ENCODE measurements around the gene LYG1. TPM values are rescaled to one million over a fixed set of nuclear protein-coding genes. Genes with fewer than 3 reads are reported as not detected.
A peak's percentile ranks its signal among the peaks of the same experiment; 100 is the strongest.
"Not testable (repeated sequence)": the region's sequence is repeated elsewhere in the genome, so short reads cannot be mapped to it uniquely, and the experiment has no call there.

LYG1 gene
- total RNA-seq, 1 donor: 0.43 TPM

DNA sequence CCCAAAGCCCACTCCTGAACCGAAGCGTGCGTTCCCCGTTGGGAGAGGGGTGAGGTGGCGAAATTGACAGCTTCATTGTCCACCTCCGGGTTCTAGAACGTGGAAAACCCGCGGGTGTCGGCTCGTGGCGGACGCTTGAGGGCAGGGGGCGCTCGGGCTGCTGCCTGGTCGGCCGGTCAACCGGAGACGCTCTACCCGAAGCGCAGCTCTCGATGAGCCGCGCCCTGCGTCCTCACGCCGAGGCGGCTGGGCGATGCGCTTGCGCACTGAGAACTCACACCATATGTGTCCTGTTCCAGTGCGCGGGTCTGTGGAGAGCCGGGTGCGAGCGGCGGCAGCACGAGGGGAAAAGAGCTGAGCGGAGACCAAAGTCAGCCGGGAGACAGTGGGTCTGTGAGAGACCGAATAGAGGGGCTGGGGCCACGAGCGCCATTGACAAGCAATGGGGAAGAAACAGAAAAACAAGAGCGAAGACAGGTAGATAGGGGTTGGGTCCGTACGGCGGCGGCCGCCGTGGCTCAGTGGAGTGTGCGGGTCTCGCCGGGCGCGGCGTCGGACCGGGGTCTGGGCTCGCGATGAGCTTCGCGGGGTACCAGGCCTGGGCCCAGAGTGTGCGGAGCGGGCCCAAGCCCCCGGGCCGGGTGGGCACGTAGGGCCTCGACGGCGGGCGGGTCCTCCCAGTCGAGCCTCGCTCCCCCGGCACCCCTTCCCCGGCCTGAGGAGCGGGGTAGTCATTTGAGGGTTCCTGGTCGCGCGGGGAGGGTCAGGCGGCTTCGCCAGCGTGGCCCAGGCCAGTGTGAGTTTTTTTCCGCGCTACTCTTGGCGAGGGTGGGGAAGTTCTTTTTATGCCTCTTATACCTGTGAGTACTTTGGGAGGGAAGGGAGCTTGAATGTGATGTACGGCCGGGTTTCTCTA, 36.4 kb upstream of the LYG1 start, which contains the start of gene EIF5B:
Gene EIF5B, plus strand, starts transcription at position 277 of the 916 bp plus-strand sequence. Its CDS starts 166 bp downstream, at position 443.
- peak; percentile 63 for TF ChIP-seq CTCF (IDR thresholded peaks at IDR 0.05; ENCODE audit: insufficient read depth, low read depth, low read length)
- peak; percentile 96 for DNase-seq (ENCODE audit: low read depth)
- H3K4me3 ChIP-seq (ENCODE audit: low read depth, low read length): peak within 1 kb of the TSS; percentile 90

DNA sequence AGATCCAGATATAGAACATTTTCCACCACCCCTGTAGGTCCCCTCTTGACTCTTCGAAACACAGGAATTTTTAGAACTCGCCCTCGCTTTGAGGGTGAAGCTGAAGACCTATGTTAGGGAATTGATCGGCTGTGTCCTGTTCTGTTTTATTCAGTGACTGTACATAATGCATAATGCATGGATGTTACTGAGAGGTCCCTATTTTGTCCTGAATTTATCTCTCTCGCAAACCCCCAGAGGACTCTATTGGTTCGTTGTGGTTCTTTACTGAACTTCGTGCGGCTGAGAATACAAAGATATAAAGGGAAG, 35.8 kb upstream of the LYG1 start:
- no peak for TF ChIP-seq CTCF (IDR thresholded peaks at IDR 0.05; ENCODE audit: insufficient read depth, low read depth, low read length)
- peak overlapping the region; percentile 90 for H3K4me3 ChIP-seq (ENCODE audit: low read depth, low read length)
- no peak for DNase-seq (ENCODE audit: low read depth)

GRCh38 chr2:99335911-99336803, 35.2 kb upstream of the LYG1 start, which contains the start of gene TXNDC9:
TSS of gene TXNDC9 (minus strand) at chr2:99336333. CDS start at chr2:99333210, 3,123 bp downstream.
- peak; percentile 100 for DNase-seq (ENCODE audit: low read depth)
- TF ChIP-seq CTCF (IDR thresholded peaks at IDR 0.05; ENCODE audit: insufficient read depth, low read depth, low read length): no peak
- peak within 1 kb of the TSS; percentile 90 for H3K4me3 ChIP-seq (ENCODE audit: low read depth, low read length)

DNA sequence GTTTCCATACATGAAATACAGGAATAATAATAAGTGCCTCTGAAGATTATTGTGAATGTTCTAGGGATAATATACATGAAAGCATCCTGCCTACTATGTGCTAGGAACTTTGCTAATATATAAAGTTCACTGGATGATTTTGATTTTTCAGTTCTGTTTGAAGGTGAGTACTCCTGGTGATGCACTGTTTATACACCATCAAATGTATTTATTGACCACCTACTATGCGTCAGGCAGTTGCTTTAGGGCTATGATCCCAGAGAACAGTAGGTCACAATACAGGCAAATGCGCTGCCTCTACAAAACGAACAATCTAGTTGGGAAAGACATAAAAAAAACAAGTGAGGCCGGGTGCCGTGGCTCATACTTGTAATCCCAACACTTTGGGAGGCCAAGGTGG, 24.4 kb upstream of the LYG1 start:
- no peak for DNase-seq (ENCODE audit: low read depth)
- no peak overlapping the region for H3K4me3 ChIP-seq (ENCODE audit: low read depth, low read length)
- TF ChIP-seq CTCF (IDR thresholded peaks at IDR 0.05; ENCODE audit: insufficient read depth, low read depth, low read length): no peak

DNA sequence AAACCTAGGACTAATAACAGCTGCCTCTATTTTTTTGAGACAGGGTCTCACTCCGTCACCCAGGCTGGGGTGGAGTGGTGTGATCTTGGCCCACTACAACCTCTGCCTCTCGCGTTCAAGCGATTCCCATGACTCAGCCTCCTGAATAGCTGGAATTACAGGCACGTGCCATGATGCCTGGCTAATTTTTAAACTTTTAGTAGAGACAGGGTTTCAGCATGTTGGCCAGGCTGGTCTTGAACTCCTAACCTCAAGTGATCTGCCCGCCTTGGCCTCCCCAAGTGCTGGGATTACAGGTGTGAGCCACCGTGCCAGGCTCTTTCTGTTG, 16.8 kb upstream of the LYG1 start:
- not testable (repeated sequence) for DNase-seq (ENCODE audit: low read depth); H3K4me3 ChIP-seq (ENCODE audit: low read depth, low read length)

GRCh38 chr2:99317161-99317872, 16.3 kb upstream of the LYG1 start:
- no peak for TF ChIP-seq CTCF (IDR thresholded peaks at IDR 0.05; ENCODE audit: insufficient read depth, low read depth, low read length)
- no peak for DNase-seq (ENCODE audit: low read depth)
- H3K4me3 ChIP-seq (ENCODE audit: low read depth, low read length): no peak overlapping the region
